Vagina (tissue), 2 donors: ENCODE results near the gene ITLN1.

Experiments
- POLR2A ChIP-seq, 2 donors: fragments of 450-650 bp; IDR thresholded peaks; one replicate each; pipeline ENCODE4 v1.6.1; 2017; ENCODE audit warnings: antibody characterized with exemption in 2 of 2, mild to moderate bottlenecking in 2 of 2, moderate library complexity in 2 of 2
- POLR2AphosphoS5 ChIP-seq, 2 donors: sonication (generic); formaldehyde crosslinking; IDR thresholded peaks; one replicate each; pipeline ENCODE4 v1.9.0; 2017; ENCODE audit warnings: antibody characterized with exemption in 2 of 2, mild to moderate bottlenecking in 2 of 2, low read depth in 1 of 2; ENCODE audit not compliant: insufficient read depth in 1 of 2
- TF ChIP-seq, protein P1 (sequence below), 3 experiments: fragments of 450-650 bp in 2 of 3; fragments of 200-600 bp in 1 of 3; sonication (generic) in 1 of 3; IDR thresholded peaks; one replicate each; pipeline ENCODE4 v1.5.1; 2017 to 2019; ENCODE audit warnings: antibody characterized with exemption in 3 of 3, mild to moderate bottlenecking in 2 of 3, moderate library complexity in 2 of 3

DNA sequence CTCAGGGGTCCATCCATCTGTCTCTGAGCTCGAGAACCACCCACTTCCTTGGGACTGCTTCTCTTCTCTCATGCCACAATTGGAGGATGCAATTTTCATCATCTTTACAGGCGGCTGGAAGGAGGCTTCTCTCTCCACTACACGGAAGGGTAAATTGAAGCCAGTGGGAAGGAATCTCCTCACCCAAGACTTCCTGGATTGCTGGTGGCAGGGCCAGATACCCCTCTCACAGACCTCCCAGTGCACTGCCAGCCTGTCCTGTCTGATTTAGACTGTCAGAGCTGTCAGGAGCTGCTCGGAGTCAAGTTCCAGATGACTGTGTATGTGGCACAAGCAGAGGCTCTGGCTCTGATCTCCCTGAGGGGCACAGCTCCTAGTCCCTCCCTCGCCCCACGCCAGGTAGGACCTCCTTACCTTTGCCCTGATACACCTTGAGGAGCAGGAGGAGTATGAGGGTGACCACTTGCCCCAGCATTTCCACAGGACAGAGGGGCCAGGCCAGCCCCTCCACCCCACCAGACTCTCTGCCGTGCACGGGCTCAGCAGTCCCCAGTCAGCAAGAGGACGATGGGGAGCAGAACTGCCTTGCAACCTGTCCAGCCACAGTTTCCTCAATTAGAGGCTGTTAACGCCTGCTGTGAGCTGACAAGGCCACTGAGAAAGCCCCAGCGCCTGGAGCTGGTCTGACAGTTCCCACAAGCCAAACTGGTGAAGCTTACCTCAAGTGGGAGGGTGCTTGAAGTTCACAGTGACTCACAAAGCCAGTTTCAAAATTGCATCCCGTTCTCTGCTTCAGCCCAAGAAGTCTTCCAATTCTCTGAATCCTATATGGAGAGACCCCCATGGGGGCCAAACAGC lies 22.5 kb downstream of the ITLN1 start, which contains the start of gene CD244:
- TF ChIP-seq, protein P1, sequence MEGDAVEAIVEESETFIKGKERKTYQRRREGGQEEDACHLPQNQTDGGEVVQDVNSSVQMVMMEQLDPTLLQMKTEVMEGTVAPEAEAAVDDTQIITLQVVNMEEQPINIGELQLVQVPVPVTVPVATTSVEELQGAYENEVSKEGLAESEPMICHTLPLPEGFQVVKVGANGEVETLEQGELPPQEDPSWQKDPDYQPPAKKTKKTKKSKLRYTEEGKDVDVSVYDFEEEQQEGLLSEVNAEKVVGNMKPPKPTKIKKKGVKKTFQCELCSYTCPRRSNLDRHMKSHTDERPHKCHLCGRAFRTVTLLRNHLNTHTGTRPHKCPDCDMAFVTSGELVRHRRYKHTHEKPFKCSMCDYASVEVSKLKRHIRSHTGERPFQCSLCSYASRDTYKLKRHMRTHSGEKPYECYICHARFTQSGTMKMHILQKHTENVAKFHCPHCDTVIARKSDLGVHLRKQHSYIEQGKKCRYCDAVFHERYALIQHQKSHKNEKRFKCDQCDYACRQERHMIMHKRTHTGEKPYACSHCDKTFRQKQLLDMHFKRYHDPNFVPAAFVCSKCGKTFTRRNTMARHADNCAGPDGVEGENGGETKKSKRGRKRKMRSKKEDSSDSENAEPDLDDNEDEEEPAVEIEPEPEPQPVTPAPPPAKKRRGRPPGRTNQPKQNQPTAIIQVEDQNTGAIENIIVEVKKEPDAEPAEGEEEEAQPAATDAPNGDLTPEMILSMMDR (IDR thresholded peaks at IDR 0.05), result no peak
- TF ChIP-seq POLR2A (IDR thresholded peaks at IDR 0.05) (no peak), POLR2AphosphoS5 (IDR thresholded peaks at IDR 0.05; ENCODE audit: insufficient read depth in 1 of 2, low read depth in 1 of 2) (no peak)
